ENCODE data around the gene POLN. TPM values are rescaled to one million over a fixed set of nuclear protein-coding genes. Genes with fewer than 3 reads are reported as not detected.

Gene POLN
- total and polyA plus RNA-seq, 2 donors from 2014 or later, result 1.3 to 3.8 TPM

DNA sequence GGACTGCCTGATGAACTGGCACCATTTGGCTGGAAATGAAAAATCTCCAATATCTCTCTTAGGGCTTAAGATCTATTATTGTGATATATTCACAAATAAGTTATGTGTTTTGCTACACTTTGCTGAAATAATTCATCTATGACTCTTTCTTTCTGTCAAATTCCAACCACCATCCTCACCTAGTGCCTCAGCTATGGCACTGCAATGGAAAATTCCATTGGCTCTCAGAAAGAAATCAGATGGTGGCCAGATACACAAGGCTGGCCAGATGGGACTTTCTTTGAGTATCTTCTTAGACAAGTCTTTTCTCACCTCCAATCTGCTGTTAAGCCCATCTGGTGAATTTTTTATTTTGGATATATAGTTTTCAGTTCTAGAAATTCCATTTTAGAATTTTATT is 154.8 kb downstream of the POLN start:
- TF ChIP-seq, protein P1, sequence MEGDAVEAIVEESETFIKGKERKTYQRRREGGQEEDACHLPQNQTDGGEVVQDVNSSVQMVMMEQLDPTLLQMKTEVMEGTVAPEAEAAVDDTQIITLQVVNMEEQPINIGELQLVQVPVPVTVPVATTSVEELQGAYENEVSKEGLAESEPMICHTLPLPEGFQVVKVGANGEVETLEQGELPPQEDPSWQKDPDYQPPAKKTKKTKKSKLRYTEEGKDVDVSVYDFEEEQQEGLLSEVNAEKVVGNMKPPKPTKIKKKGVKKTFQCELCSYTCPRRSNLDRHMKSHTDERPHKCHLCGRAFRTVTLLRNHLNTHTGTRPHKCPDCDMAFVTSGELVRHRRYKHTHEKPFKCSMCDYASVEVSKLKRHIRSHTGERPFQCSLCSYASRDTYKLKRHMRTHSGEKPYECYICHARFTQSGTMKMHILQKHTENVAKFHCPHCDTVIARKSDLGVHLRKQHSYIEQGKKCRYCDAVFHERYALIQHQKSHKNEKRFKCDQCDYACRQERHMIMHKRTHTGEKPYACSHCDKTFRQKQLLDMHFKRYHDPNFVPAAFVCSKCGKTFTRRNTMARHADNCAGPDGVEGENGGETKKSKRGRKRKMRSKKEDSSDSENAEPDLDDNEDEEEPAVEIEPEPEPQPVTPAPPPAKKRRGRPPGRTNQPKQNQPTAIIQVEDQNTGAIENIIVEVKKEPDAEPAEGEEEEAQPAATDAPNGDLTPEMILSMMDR (IDR thresholded peaks at IDR 0.05; ENCODE audit: borderline replicate concordance, extremely low read depth, insufficient read depth), result peak; percentile 17
- Histone ChIP-seq H3K27me3 (ENCODE audit: control insufficient read depth, insufficient read depth, low read length) (no peaks in the 10 kb centered on the region), H3K9me3 (ENCODE audit: control insufficient read depth in 2 of 3, insufficient read depth in 1 of 3, low read length in 3 of 3) (no peaks in the 10 kb centered on the region), H3K36me3 (ENCODE audit: control insufficient read depth in 2 of 3, insufficient read depth in 3 of 3, low read length in 3 of 3) (no peaks in the 10 kb centered on the region), H3K9ac (ENCODE audit: low read length in 3 of 3) (no peak overlapping the region), H3K4me3 (ENCODE audit: low read length in 3 of 3) (no peak overlapping the region), H3K4me1 (ENCODE audit: control insufficient read depth in 2 of 3, insufficient read depth in 2 of 3, low read depth in 1 of 3, low read length in 3 of 3) (no peaks in the 10 kb centered on the region), H3K27ac (ENCODE audit: low read depth in 2 of 2, low read length in 2 of 2) (no peak overlapping the region)
- FAIRE-seq (no peak), DNase-seq (no peak)
- intact Hi-C loops (cut with DNase I), result no loop called here

DNA sequence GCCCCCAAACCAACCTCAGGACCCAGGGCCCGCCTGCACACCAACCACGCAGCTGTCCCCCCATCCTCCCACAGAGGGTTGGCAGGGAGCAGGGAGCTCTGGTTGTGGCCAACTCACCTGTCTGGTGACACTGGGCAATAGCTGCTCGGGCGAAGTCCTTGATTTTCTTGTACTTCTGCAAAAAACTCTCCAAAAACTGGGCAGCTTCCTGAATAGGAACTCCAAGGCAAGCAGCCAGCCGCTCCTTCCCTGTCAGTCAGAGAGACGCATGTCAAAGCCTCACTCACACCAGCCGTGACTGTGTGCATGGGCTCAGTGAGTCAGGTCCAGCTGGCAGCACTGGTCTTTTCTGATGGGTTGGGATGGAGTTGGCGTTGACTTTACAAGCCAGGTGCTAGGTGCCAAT is 156.4 kb downstream of the POLN start:
- Histone ChIP-seq H3K9me3 (ENCODE audit: control insufficient read depth in 2 of 3, insufficient read depth in 1 of 3, low read length in 3 of 3) (no peaks in the 10 kb centered on the region), H3K4me3 (ENCODE audit: low read length in 3 of 3) (no peak overlapping the region), H3K27me3 (ENCODE audit: control insufficient read depth, insufficient read depth, low read length) (no peaks in the 10 kb centered on the region), H3K9ac (ENCODE audit: low read length in 3 of 3) (no peak overlapping the region), H3K36me3 (ENCODE audit: control insufficient read depth in 2 of 3, insufficient read depth in 3 of 3, low read length in 3 of 3) (no peaks in the 10 kb centered on the region), H3K27ac (ENCODE audit: low read depth in 2 of 2, low read length in 2 of 2) (no peak overlapping the region), H3K4me1 (ENCODE audit: control insufficient read depth in 2 of 3, insufficient read depth in 2 of 3, low read depth in 1 of 3, low read length in 3 of 3) (no peaks in the 10 kb centered on the region)
- intact Hi-C loops (cut with DNase I), result no loop called here
- DNase-seq (peak in 1 of 5 donors; percentile 59), FAIRE-seq (no peak)
- TF ChIP-seq, protein P1 (IDR thresholded peaks at IDR 0.05; ENCODE audit: borderline replicate concordance, extremely low read depth, insufficient read depth), result no peak

DNA sequence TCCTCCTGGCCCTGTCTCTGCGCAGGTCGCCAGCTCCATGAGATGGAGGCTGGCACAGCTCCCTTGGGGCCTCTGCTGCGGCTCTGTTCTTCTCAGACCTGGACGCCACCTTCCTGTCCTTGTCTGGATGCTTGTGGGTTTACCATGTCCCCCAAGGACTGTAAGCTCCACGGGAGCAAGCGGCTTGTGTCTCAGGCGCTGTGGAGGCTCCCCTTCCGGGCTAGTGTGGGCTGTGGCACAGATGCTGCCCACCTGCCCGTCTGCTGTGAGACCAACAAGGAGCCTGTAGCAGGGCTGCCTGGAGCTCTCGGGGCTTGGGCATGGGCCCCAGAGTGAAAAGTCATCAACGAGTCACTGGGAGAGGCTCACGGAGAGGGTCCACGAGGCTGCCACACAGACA is 157.6 kb downstream of the POLN start:
- Histone ChIP-seq H3K36me3 (ENCODE audit: control insufficient read depth in 2 of 3, insufficient read depth in 3 of 3, low read length in 3 of 3) (no peaks in the 10 kb centered on the region), H3K27ac (ENCODE audit: low read depth in 2 of 2, low read length in 2 of 2) (no peak overlapping the region), H3K4me1 (ENCODE audit: control insufficient read depth in 2 of 3, insufficient read depth in 2 of 3, low read depth in 1 of 3, low read length in 3 of 3) (no peaks in the 10 kb centered on the region), H3K4me3 (ENCODE audit: low read length in 3 of 3) (no peak overlapping the region), H3K27me3 (ENCODE audit: control insufficient read depth, insufficient read depth, low read length) (no peaks in the 10 kb centered on the region), H3K9me3 (ENCODE audit: control insufficient read depth in 2 of 3, insufficient read depth in 1 of 3, low read length in 3 of 3) (no peaks in the 10 kb centered on the region), H3K9ac (ENCODE audit: low read length in 3 of 3) (no peak overlapping the region)
- DNase-seq, result peak in 1 of 5 donors; percentile 64
- TF ChIP-seq, protein P1 (IDR thresholded peaks at IDR 0.05; ENCODE audit: borderline replicate concordance, extremely low read depth, insufficient read depth), result no peak
- FAIRE-seq, result no peak
- intact Hi-C loops (cut with DNase I), result no loop called here

DNA sequence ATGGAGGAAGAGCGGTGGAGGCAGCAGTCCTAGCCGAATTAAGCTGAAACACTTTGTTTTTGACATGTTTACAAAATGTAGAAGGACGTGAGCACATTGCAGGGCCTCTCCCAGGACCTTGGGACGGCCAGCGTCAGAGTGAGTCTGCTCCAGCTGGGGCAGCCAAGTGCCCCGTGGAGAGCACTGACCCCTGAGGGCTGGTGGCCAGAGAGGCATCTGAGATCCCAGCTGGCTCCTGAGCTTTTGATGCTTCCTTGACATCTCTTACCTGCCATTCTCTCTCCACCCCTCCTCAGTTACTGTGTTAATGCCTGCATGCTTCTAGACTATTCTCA is 158.1 kb downstream of the POLN start:
- H3K9ac ChIP-seq (ENCODE audit: low read length in 3 of 3), result no peak overlapping the region
- H3K36me3 ChIP-seq (ENCODE audit: control insufficient read depth in 2 of 3, insufficient read depth in 3 of 3, low read length in 3 of 3), result no peaks in the 10 kb centered on the region
- FAIRE-seq, result no peak
- H3K27ac ChIP-seq (ENCODE audit: low read depth in 2 of 2, low read length in 2 of 2), result no peak overlapping the region
- peak in 1 of 5 donors; percentile 27 for DNase-seq
- no peak overlapping the region for H3K4me3 ChIP-seq (ENCODE audit: low read length in 3 of 3)
- H3K4me1 ChIP-seq (ENCODE audit: control insufficient read depth in 2 of 3, insufficient read depth in 2 of 3, low read depth in 1 of 3, low read length in 3 of 3), result no peaks in the 10 kb centered on the region
- TF ChIP-seq, protein P1 (IDR thresholded peaks at IDR 0.05; ENCODE audit: borderline replicate concordance, extremely low read depth, insufficient read depth), result no peak
- H3K27me3 ChIP-seq (ENCODE audit: control insufficient read depth, insufficient read depth, low read length), result no peaks in the 10 kb centered on the region
- intact Hi-C loops (cut with DNase I), result no loop called here
- no peaks in the 10 kb centered on the region for H3K9me3 ChIP-seq (ENCODE audit: control insufficient read depth in 2 of 3, insufficient read depth in 1 of 3, low read length in 3 of 3)
